ENCODE results near the gene ZNF274.
"Not testable (repeated sequence)": the region's sequence is repeated elsewhere in the genome, so short reads cannot be mapped to it uniquely, and the experiment has no call there.

GRCh38 chr19:58258259-58258658 is 75.4 kb downstream of the ZNF274 start:
- TF ChIP-seq CTCF (IDR thresholded peaks at IDR 0.05; ENCODE audit: control extremely low read depth in 1 of 3, insufficient read depth in 1 of 3, low read depth in 1 of 3, low read length in 3 of 3); SP1 (IDR thresholded peaks at IDR 0.05; ENCODE audit: low read depth, low read length); MAFK (IDR thresholded peaks at IDR 0.05; ENCODE audit: low read depth, low read length): not testable (repeated sequence)
